Measurements from ENCODE around the gene NUDT16.

Gene NUDT16

DNA sequence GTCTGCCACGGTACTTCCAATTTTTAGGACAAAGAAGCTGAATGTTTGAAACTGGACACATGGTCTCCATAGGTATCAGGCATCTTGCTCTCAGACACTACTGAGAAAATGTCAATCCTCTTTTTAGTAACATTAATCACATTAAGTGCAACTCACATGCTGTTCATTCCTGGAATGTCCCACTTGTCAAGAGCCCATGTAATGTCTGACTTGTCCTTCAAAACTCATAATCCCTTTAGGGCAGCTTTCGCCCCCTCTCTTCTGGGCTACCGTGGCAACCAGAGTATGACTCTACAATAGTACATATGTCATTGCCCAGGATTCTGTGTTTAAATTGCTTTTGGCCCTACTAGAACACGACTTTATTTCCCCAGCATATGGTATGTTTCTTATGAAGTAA is 12.3 kb downstream of the NUDT16 start:
- DNase-seq (ENCODE audit: low read depth, low spot score): no peak
- no peak overlapping the region for H3K9ac ChIP-seq (ENCODE audit: insufficient read length)
- H3K9me3 ChIP-seq (ENCODE audit: low read depth, low read length): no peaks in the 10 kb centered on the region
- H3K4me3 ChIP-seq: no peak overlapping the region
- no peaks in the 10 kb centered on the region for H3K36me3 ChIP-seq (ENCODE audit: insufficient read depth, low read length)
- no peak overlapping the region for H3K27ac ChIP-seq
- TF ChIP-seq EZH2 (IDR thresholded peaks at IDR 0.05): no peak
- no peak for TF ChIP-seq FOXP2 (optimal IDR thresholded peaks at IDR 0.05; ENCODE audit: control extremely low read depth, extremely low read length, insufficient read depth)
- TF ChIP-seq POLR2AphosphoS5 (IDR thresholded peaks at IDR 0.05; ENCODE audit: borderline replicate concordance, low read depth, low read length): no peak

DNA sequence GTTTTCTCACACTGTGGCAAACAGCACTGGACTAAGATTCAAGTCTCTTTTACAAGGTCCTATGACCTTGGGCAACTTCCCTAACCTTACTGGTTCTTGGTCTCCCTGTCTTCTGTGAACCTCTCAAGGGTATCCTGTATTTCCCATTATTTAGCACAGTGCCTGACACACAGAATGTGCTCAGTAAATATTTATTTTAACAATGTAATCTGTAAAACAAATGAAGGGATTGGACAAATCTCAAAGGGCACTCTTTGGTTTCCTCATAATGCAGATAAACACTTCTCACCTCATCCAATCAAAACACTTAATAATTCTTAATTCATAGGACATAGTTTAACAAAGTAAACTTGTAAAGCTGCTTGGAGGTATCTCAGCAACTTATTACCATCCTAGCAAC is 12.8 kb downstream of the NUDT16 start:
- H3K9ac ChIP-seq (ENCODE audit: insufficient read length): no peak overlapping the region
- no peaks in the 10 kb centered on the region for H3K36me3 ChIP-seq (ENCODE audit: insufficient read depth, low read length)
- DNase-seq (ENCODE audit: low read depth, low spot score): no peak
- TF ChIP-seq FOXP2 (optimal IDR thresholded peaks at IDR 0.05; ENCODE audit: control extremely low read depth, extremely low read length, insufficient read depth): no peak
- TF ChIP-seq EZH2 (IDR thresholded peaks at IDR 0.05): no peak
- no peak for TF ChIP-seq POLR2AphosphoS5 (IDR thresholded peaks at IDR 0.05; ENCODE audit: borderline replicate concordance, low read depth, low read length)
- H3K27ac ChIP-seq: no peak overlapping the region
- no peaks in the 10 kb centered on the region for H3K9me3 ChIP-seq (ENCODE audit: low read depth, low read length)
- no peak overlapping the region for H3K4me3 ChIP-seq

DNA sequence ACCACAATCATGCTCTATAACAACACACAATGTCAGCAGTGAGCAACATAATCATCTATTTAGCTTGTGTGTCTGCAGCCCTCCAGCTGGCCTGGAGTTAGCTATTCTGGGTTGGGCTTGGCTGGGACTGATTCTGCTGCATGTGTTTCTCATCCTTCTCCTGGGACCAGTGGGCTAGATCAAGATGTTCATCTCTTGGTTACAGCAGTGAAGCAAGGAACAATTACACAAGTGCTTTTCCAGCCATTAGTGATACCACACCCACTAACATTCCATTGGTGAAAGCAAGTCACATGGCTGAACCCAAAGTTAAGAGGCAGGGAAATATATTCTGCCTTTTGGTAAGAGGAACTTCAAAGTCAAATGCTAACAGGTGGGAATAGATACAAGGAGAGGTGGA is 14.6 kb downstream of the NUDT16 start:
- no peak overlapping the region for H3K9ac ChIP-seq (ENCODE audit: insufficient read length)
- no peaks in the 10 kb centered on the region for H3K9me3 ChIP-seq (ENCODE audit: low read depth, low read length)
- TF ChIP-seq FOXP2 (optimal IDR thresholded peaks at IDR 0.05; ENCODE audit: control extremely low read depth, extremely low read length, insufficient read depth) (no peak), EZH2 (IDR thresholded peaks at IDR 0.05) (no peak), POLR2AphosphoS5 (IDR thresholded peaks at IDR 0.05; ENCODE audit: borderline replicate concordance, low read depth, low read length) (no peak)
- H3K4me3 ChIP-seq: no peak overlapping the region
- no peak overlapping the region for H3K27ac ChIP-seq
- no peaks in the 10 kb centered on the region for H3K36me3 ChIP-seq (ENCODE audit: insufficient read depth, low read length)
- DNase-seq (ENCODE audit: low read depth, low spot score): no peak

DNA sequence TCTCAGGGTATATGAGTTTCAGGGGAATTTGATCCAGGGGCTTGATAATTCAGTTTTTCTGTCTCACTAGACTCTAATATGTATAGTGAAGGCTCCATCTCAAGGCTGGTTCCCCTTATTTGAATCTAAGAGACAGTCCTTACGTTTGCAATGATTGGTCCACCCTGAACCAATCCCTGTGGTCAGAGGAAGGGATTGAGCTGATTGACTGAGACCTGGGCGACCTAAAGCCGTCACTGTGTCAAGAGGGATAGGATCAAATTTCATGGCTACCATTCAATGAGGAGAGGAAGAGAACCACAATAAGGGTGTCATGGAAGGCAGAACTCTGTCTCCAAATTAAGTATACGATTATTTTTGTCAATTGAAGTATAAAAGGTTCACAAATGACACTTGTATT is 16.3 kb downstream of the NUDT16 start:
- no peaks in the 10 kb centered on the region for H3K9me3 ChIP-seq (ENCODE audit: low read depth, low read length)
- TF ChIP-seq POLR2AphosphoS5 (IDR thresholded peaks at IDR 0.05; ENCODE audit: borderline replicate concordance, low read depth, low read length): no peak
- H3K36me3 ChIP-seq (ENCODE audit: insufficient read depth, low read length): no peaks in the 10 kb centered on the region
- H3K4me3 ChIP-seq: no peak overlapping the region
- H3K9ac ChIP-seq (ENCODE audit: insufficient read length): no peak overlapping the region
- H3K27ac ChIP-seq: no peak overlapping the region
- DNase-seq (ENCODE audit: low read depth, low spot score): no peak

DNA sequence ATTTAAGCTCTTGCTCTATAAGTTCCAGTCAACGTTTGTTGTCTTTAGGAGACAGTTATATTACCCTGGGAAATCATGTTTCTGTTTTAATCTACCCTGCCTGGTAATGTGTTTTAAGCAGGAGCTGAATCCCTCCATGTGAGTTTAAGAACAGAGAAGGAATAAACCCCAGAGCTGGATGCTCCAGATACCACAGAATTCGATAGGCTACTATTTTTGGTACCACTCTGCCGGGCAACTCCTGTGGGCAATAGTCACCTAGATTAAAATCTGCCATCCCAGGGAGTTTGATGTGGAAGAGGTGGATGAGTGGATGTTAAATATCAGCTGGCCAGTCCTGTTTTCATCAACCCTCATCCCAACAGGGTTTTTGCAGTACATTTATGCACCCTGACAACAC is 20.4 kb downstream of the NUDT16 start:
- no peaks in the 10 kb centered on the region for H3K36me3 ChIP-seq (ENCODE audit: insufficient read depth, low read length)
- no peak overlapping the region for H3K4me3 ChIP-seq
- no peak for TF ChIP-seq POLR2AphosphoS5 (IDR thresholded peaks at IDR 0.05; ENCODE audit: borderline replicate concordance, low read depth, low read length)
- H3K9me3 ChIP-seq (ENCODE audit: low read depth, low read length): no peaks in the 10 kb centered on the region
- no peak for DNase-seq (ENCODE audit: low read depth, low spot score)
- no peak overlapping the region for H3K9ac ChIP-seq (ENCODE audit: insufficient read length)
- no peak overlapping the region for H3K27ac ChIP-seq

DNA sequence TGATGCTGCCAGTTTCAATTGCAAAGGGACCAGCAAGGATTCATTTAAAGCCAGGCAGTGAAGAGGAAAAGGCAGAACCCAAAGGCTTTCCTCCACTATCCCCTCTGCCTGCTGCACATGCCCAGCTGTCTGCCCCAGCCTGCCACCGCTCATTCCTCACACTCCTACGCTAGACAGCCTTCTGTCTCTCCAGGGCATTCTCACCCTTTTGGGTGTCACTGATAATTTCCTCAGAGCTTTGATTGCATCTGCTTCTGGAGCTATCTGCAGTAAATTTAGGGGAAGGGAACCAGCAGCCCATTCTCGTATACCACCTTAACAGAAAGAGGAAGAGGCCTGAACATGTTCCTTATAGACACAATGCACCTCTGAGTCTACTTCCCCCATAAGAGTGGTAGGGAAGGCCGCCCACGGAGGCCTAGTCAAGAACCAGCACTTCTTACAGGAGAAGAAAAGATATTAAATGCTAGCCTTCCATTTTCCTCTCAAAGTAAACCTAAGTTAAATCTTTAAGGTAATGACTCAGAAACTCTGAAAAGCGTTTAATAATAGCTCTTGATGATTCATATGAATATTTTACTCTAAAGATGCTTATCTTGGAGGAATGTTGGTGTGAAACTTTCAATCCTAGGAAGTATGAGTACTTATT is 20.9 kb downstream of the NUDT16 start:
- no peak overlapping the region for H3K4me3 ChIP-seq
- H3K9ac ChIP-seq (ENCODE audit: insufficient read length): no peak overlapping the region
- H3K27ac ChIP-seq: no peak overlapping the region
- TF ChIP-seq POLR2AphosphoS5 (IDR thresholded peaks at IDR 0.05; ENCODE audit: borderline replicate concordance, low read depth, low read length) (no peak), EZH2 (IDR thresholded peaks at IDR 0.05) (no peak), FOXP2 (optimal IDR thresholded peaks at IDR 0.05; ENCODE audit: control extremely low read depth, extremely low read length, insufficient read depth) (no peak)
- DNase-seq (ENCODE audit: low read depth, low spot score): no peak
- H3K36me3 ChIP-seq (ENCODE audit: insufficient read depth, low read length): no peaks in the 10 kb centered on the region
- no peaks in the 10 kb centered on the region for H3K9me3 ChIP-seq (ENCODE audit: low read depth, low read length)

DNA sequence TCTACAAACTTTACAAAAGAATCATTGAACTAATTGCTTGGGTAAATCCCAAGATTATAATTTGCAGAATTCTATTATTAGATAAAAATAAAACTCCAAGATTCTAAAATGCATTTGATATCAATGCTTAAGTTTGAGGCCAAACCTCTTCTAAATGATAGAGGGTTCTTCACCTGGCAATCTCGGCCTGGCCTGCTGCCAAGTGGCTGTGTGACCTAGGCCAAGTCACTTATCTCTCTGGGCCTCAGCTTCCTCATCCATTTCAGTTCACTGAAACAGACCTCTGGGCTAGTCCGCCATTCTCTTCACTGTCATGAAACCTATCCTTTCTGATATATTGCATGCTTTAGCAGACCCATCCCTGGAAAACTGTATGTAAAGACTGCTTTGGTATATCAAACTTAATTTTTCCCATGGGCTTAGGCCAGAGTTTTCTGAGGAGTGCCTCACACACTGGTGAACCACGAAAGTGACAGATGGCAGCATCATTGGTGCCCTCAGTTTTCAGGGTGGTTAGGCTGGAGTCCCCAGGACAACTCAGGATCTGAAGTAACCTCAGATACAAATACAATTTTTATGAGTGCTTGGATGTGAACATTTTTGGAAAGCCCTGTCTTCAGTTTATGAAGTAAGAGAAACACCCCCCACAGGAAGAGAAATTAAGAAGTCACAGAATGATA is 21.8 kb downstream of the NUDT16 start:
- Histone ChIP-seq H3K9ac (ENCODE audit: insufficient read length) (no peak overlapping the region), H3K4me3 (no peak overlapping the region), H3K27ac (no peak overlapping the region), H3K9me3 (ENCODE audit: low read depth, low read length) (no peaks in the 10 kb centered on the region), H3K36me3 (ENCODE audit: insufficient read depth, low read length) (no peaks in the 10 kb centered on the region)
- TF ChIP-seq FOXP2 (optimal IDR thresholded peaks at IDR 0.05; ENCODE audit: control extremely low read depth, extremely low read length, insufficient read depth): no peak
- no peak for TF ChIP-seq EZH2 (IDR thresholded peaks at IDR 0.05)
- no peak for TF ChIP-seq POLR2AphosphoS5 (IDR thresholded peaks at IDR 0.05; ENCODE audit: borderline replicate concordance, low read depth, low read length)
- DNase-seq (ENCODE audit: low read depth, low spot score): no peak

DNA sequence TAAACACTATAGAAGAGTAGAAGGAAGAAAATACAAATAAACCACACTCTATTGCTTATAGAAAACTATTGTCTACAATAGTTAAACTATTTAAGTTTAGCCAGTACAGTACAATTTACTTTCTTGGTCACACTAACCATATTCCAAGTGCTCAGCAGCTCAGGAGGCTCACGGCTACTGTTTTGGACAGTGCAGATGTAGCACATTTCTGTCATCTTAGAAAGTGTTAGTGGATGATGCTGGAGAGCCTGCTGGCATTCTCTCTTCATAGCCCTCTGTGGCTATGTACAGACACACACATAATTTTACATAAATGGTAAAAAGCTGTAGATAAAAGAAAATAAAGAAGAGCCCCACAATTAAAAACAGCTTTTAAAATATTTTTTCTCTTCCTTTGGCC is 23.8 kb downstream of the NUDT16 start:
- no peak for DNase-seq (ENCODE audit: low read depth, low spot score)
- no peak overlapping the region for H3K4me3 ChIP-seq
- no peak overlapping the region for H3K27ac ChIP-seq
- H3K36me3 ChIP-seq (ENCODE audit: insufficient read depth, low read length): no peaks in the 10 kb centered on the region
- no peak overlapping the region for H3K9ac ChIP-seq (ENCODE audit: insufficient read length)
- TF ChIP-seq POLR2AphosphoS5 (IDR thresholded peaks at IDR 0.05; ENCODE audit: borderline replicate concordance, low read depth, low read length) (no peak), EZH2 (IDR thresholded peaks at IDR 0.05) (no peak)
- H3K9me3 ChIP-seq (ENCODE audit: low read depth, low read length): no peaks in the 10 kb centered on the region

DNA sequence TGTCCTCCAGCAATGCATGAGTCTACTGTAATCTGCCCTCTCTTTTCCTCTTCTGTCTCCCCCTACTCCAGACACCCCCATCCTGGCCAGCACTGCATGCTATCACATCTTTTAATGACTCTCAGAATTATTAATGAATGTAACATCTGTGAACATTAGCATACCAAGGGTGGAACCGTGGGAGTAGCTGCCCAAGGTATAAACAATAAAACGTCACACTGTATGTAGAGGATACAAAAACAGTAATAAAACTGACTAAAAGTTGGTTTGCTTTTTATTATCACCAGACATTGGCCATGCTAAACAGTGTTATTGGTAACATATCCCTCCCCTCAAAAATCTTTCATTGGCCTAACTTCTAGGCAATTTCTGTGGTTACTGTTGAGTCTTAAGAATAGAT is 24.7 kb downstream of the NUDT16 start:
- H3K27ac ChIP-seq: no peak overlapping the region
- H3K9me3 ChIP-seq (ENCODE audit: low read depth, low read length): no peaks in the 10 kb centered on the region
- no peak for DNase-seq (ENCODE audit: low read depth, low spot score)
- no peak overlapping the region for H3K9ac ChIP-seq (ENCODE audit: insufficient read length)
- no peak for TF ChIP-seq FOXP2 (optimal IDR thresholded peaks at IDR 0.05; ENCODE audit: control extremely low read depth, extremely low read length, insufficient read depth)
- TF ChIP-seq POLR2AphosphoS5 (IDR thresholded peaks at IDR 0.05; ENCODE audit: borderline replicate concordance, low read depth, low read length): no peak
- TF ChIP-seq EZH2 (IDR thresholded peaks at IDR 0.05): no peak
- H3K36me3 ChIP-seq (ENCODE audit: insufficient read depth, low read length): no peaks in the 10 kb centered on the region
- H3K4me3 ChIP-seq: no peak overlapping the region
